HPDE6-E6E7 (cell line): ENCODE measurements around the gene CCDC157.

Source experiments
- DNase-seq: peaks from one replicate; pipeline ENCODE4 v3.0.0; 2011; ENCODE audit warnings: missing footprints; ENCODE audit errors: extremely low spot score

Gene CCDC157

DNA sequence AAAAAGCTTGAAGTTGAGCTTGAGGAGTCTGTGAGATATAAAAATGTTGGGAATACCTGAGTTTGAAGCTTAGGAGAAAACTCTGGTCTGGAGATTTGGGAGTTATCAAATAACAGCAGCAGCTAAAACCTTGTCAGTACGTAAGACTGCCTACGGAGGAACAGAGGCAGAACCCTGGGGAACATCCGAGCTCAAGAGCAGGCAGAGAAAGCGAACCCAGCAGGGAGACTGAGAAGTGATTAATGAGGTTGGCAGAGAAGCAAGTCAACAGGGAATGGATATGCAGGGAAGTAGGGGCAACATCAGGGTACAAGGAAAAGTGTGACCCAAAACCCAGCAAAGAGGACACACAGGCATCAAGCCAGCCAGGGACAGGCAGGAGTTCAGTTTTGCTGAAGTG lies 56.2 kb downstream of the CCDC157 start:
- DNase-seq, result no peak

- no peak for DNase-seq
Observed at GRCh38 chr22:30413745-30414524, 57.1 kb downstream of the CCDC157 start.

DNA sequence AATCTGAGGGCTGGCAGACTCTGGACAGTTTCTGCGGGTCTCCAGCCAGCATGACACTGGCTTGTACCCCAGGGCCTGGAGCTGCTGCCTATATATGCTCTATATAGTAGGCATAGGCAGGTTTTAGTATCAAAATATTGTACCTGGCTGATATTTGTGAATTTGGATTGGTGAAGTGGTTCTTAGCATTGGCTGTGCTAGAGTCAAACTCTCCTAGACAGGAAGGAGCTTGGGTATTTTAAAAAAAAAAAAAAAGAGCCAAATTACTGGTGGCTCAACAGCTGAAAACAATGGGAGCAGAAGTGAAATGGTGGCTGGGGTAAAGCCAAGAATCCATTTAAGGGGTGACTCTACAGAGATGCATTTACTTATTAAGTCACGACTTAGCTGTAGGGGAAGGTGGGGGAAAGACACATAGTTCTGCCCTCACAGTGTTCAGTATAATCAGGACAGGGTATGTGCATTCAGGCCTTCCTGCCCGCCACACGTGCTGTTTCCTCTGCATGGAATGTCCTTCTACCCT lies 57.8 kb downstream of the CCDC157 start:
- no peak for DNase-seq

GRCh38 chr22:30416403-30416802 lies 59.6 kb downstream of the CCDC157 start:
- DNase-seq, result no peak

- DNase-seq, result no peak
Observed at GRCh38 chr22:30416837-30417236, 60.0 kb downstream of the CCDC157 start.

- no peak for DNase-seq
Observed at GRCh38 chr22:30420347-30421125, 63.7 kb downstream of the CCDC157 start.

GRCh38 chr22:30421695-30422480 lies 65.1 kb downstream of the CCDC157 start:
- DNase-seq, result no peak

DNA sequence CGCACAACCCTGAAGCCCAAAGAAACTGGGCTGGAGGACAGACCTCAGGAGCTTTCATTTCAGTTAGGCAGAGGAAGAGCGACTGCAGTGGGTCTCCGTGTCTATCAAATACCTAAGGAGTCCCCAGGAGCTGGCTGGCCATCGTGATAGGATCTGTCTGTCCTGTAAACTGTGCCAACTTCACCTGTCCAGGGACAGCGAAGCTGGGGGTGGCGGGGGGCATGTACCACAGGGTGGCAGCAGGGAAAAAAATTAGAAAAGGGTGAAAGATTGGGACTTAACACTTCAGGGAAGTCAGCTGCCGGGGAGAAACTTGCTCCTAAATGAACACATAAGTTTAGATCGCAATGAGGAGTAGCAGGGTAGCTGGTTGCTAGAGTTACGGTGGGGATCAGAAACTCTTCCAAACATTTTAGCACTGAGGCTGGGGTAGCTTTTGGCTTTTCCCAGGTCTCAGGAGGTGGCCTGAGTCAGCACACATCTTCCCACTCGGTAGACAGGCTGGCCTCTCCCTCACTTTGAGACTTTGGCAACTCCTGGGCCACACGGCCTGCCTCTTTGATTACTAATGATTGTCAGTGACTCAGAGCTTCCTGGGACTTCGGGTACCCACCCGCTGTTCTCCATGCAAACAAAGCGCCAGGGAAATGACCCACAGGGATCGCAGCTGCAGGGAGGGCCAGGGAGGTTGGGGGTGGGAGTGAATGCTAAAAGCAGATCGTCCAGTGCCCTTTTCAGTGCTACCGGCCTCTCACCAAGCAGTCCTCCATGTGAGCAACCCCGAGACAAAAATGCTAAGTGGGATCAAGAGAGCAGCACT lies 65.9 kb downstream of the CCDC157 start:
- DNase-seq, result peak; percentile 80

DNA sequence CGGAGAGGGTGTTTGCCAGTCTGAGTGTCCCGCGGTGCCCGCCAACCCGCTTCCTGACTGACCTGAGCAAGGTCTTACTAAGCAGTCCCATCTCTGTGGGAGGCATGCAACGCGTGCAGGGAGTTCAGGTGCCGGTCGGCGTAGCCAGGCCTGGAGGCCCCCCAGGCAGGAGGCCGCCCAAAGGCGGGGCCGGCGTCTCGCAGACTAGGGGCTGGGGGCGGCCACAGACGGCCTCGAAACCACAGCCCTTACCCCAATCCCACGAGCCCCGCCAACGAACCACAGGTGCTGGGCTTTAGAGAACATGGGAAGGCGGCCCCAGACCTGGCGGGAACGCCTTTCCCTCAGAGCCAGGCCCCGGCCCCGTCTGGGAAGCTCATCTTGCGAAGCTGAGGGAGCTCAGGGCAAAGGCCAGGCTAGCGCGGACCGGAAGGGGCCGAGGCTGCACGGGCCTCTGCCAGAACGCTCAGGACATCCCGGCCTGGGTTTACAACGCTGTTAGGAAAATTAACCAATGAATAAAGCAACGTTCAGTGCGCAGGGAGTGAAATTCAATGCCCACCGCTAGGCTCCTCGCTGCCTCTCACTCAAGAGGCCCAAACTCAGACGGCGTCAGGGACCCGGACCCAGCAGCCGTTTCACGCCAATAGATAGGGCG lies 66.6 kb downstream of the CCDC157 start:
- DNase-seq, result no peak

- DNase-seq, result peak; percentile 87
Observed at GRCh38 chr22:30423959-30424533, 67.2 kb downstream of the CCDC157 start.

- DNase-seq, result no peak
Observed at GRCh38 chr22:30424534-30425326, 67.9 kb downstream of the CCDC157 start.

GRCh38 chr22:30425327-30425615 lies 68.5 kb downstream of the CCDC157 start:
- no peak for DNase-seq

DNA sequence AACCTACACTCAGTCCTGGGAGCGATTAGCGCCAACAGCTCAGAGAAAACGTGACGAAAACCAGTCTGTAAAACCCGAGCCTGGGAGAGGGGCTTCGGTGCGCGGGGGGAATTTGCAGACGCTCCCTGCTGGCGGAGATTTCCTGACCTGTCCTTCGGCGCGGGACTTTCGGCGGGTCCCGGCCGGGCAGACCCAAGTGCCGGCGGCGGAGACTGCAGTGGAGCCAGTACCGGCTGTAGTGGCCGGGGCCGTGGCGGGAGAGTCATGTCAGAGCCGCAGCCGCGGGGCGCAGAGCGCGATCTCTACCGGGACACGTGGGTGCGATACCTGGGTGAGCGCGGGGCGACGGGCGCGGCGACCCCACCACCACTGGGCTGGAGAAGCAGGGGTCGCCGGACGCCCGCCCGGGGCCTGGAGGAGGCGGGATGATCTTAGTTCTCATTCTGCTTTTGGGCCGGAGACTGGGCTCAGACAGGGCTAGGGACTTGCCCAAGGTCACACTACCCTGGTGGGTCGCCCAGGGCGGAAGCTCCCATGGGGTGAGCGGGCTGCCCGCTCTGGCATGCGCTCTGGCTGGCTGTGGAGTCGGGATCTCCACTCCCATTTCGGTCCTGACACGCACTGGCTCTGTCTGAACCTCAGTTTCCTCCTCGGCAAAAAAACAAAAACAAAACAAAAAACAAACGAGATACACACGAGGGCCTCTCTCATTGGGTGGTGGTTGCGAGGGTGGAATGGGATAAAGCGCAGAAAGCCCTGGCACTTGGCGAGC lies 69.0 kb downstream of the CCDC157 start, which contains the start of gene MTFP1:
TSS of gene MTFP1 (plus strand) at position 153 of the 772 bp plus-strand sequence. CDS start at position 265, 112 bp downstream.
- no peak for DNase-seq
